H1 (cell line): Measurements from ENCODE around the gene PROZ. TPM values are rescaled to one million over a fixed set of nuclear protein-coding genes. Genes with fewer than 3 reads are reported as not detected.

ENCODE experiments used
- CTCF ChIA-PET: fragments of 300-600 bp; sonication (Branson Sonifier 250); formaldehyde crosslinking; loops from one replicate; lab custom pipeline; 2021; ENCODE audit not compliant: partially characterized antibody; lab: Charles Lee
- POLR2A ChIA-PET: fragments of 300-600 bp; sonication (Branson Sonifier 250); formaldehyde crosslinking; loops from one replicate; lab custom pipeline; 2021; ENCODE audit warnings: inconsistent platforms; ENCODE audit not compliant: partially characterized antibody; lab: Charles Lee
- DNase-seq, 2 experiments: peaks; one replicate each; pipeline versions ENCODE4 v3.0.0 to v3.0.0-alpha.2; 2010 to 2022; ENCODE audit warnings: low spot score in 2 of 2, low read depth in 1 of 2, mixed read lengths in 1 of 2
- FAIRE-seq: peaks from 2 replicates; lab custom pipeline; 2011; peaks lifted over from hg19 to GRCh38; lab: Jason Lieb, UNC
- H2AFZ ChIP-seq: 2 replicates; pipeline ENCODE4 v1.8.1; 2012; ENCODE audit warnings: low read length, inconsistent platforms
- H2AK5ac ChIP-seq: 2 replicates; pipeline ENCODE4 v1.6.1; 2013; ENCODE audit warnings: low read depth, low read length
- H2BK120ac ChIP-seq: replicated peaks from 2 replicates; pipeline ENCODE3; 2013; ENCODE audit warnings: low read depth, low read length, inconsistent platforms
- H2BK12ac ChIP-seq: 2 replicates; pipeline ENCODE4 v1.6.1; 2013; ENCODE audit warnings: low read depth, low read length
- H2BK15ac ChIP-seq: 2 replicates; pipeline ENCODE4 v1.6.1; 2013; ENCODE audit warnings: low read length
- H2BK20ac ChIP-seq: 2 replicates; pipeline ENCODE4 v1.6.1; 2013; ENCODE audit warnings: low read length
- H2BK5ac ChIP-seq: 2 replicates; pipeline ENCODE4 v1.6.1; 2013; ENCODE audit warnings: low read depth, low read length
- H3K14ac ChIP-seq: 2 replicates; pipeline ENCODE4 v1.6.1; 2013; ENCODE audit warnings: inconsistent platforms; ENCODE audit not compliant: insufficient read length
- H3K18ac ChIP-seq: 2 replicates; pipeline ENCODE4 v1.6.1; 2013; ENCODE audit warnings: low read length; ENCODE audit errors: extremely low read depth
- H3K23ac ChIP-seq: 2 replicates; pipeline ENCODE4 v1.6.1; 2013; ENCODE audit warnings: inconsistent platforms; ENCODE audit not compliant: insufficient read length
- H3K23me2 ChIP-seq: 2 replicates; pipeline ENCODE4 v1.6.1; 2013; ENCODE audit warnings: low read depth, low read length
- H3K27ac ChIP-seq: 2 replicates; pipeline ENCODE4 v1.6.1; 2011; ENCODE audit warnings: low read depth, low read length, inconsistent platforms
- H3K27me3 ChIP-seq, 4 experiments: replicated peaks in 1 of 4; 1 replicate in 1 of 4; 2 replicates in 3 of 4; pipeline versions ENCODE4 v1.6.1 to v1.8.1; 2011 to 2013; ENCODE audit warnings: low read length in 3 of 4, mild to moderate bottlenecking in 3 of 4, inconsistent platforms in 2 of 4, mixed read lengths in 2 of 4, moderate library complexity in 1 of 4; ENCODE audit not compliant: control insufficient read depth in 3 of 4, insufficient read depth in 3 of 4; ENCODE audit errors: extremely low read depth in 1 of 4
- H3K36me3 ChIP-seq, 4 experiments: 2 replicates each; pipeline versions ENCODE4 v1.6.1 to v1.8.1; 2011 to 2013; ENCODE audit warnings: mild to moderate bottlenecking in 4 of 4, low read length in 3 of 4, moderate library complexity in 2 of 4, control low read depth in 1 of 4, inconsistent platforms in 1 of 4; ENCODE audit not compliant: insufficient read depth in 4 of 4, control insufficient read depth in 2 of 4
- H3K4ac ChIP-seq: replicated peaks from 2 replicates; pipeline ENCODE3; 2013; ENCODE audit warnings: low read length, low read depth, mixed read lengths, inconsistent platforms; ENCODE audit not compliant: insufficient read length
- H3K4me1 ChIP-seq, 4 experiments: replicated peaks in 1 of 4; 1 replicate in 1 of 4; 2 replicates in 3 of 4; pipeline versions ENCODE4 v1.6.1 to v1.8.1; 2011 to 2013; ENCODE audit warnings: low read length in 3 of 4, inconsistent platforms in 2 of 4, mixed read lengths in 1 of 4; ENCODE audit not compliant: insufficient read depth in 4 of 4, control insufficient read depth in 3 of 4
- H3K4me2 ChIP-seq, 2 experiments: 2 replicates each; pipeline versions ENCODE4 v1.6.1 to v1.8.1; 2011 to 2013; ENCODE audit warnings: low read depth in 2 of 2, low read length in 2 of 2, control low read depth in 1 of 2, inconsistent platforms in 1 of 2, mild to moderate bottlenecking in 1 of 2; ENCODE audit not compliant: insufficient read depth in 1 of 2
- H3K4me3 ChIP-seq, 4 experiments: fragments of 200-600, 300-600 bp in 1 of 4; sonication (generic), shearing (Covaris generic), sonication (Bioruptor Twin) in 1 of 4; 2 replicates each; pipeline versions ENCODE4 v1.5.1 to v1.8.1; 2011 to 2016; ENCODE audit warnings: low read length in 4 of 4, low read depth in 3 of 4, control low read depth in 2 of 4, inconsistent platforms in 2 of 4, mild to moderate bottlenecking in 2 of 4, mixed read lengths in 1 of 4, moderate library complexity in 1 of 4; ENCODE audit not compliant: insufficient read depth in 2 of 4; ENCODE audit errors: extremely low read depth in 1 of 4
- H3K56ac ChIP-seq: replicated peaks from 2 replicates; pipeline ENCODE3; 2013; ENCODE audit warnings: low read depth, mild to moderate bottlenecking, mixed read lengths, low read length, inconsistent platforms; ENCODE audit not compliant: insufficient read length
- H3K79me1 ChIP-seq: 2 replicates; pipeline ENCODE4 v1.6.1; 2013; ENCODE audit warnings: low read depth, low read length, control low read depth
- H3K79me2 ChIP-seq, 2 experiments: 2 replicates each; pipeline versions ENCODE4 v1.6.1 to v1.8.1; 2012 to 2013; ENCODE audit warnings: low read length in 2 of 2, mild to moderate bottlenecking in 2 of 2, inconsistent platforms in 1 of 2; ENCODE audit not compliant: insufficient read depth in 2 of 2, control insufficient read depth in 1 of 2
- H3K9ac ChIP-seq, 4 experiments: replicated peaks in 1 of 4; 1 replicate in 1 of 4; 2 replicates in 3 of 4; pipeline versions ENCODE4 v1.6.1 to v1.8.1; 2011 to 2013; ENCODE audit warnings: low read depth in 3 of 4, low read length in 3 of 4, control low read depth in 2 of 4, mild to moderate bottlenecking in 2 of 4, moderate library complexity in 2 of 4, inconsistent platforms in 1 of 4; ENCODE audit errors: extremely low read depth in 1 of 4
- H3K9me3 ChIP-seq, 2 experiments: 2 replicates each; pipeline versions ENCODE4 v1.6.1 to v1.8.1; 2012 to 2013; ENCODE audit warnings: mild to moderate bottlenecking in 2 of 2, moderate library complexity in 2 of 2, control low read depth in 1 of 2, inconsistent platforms in 1 of 2, low read depth in 1 of 2, low read length in 1 of 2, mixed read lengths in 1 of 2; ENCODE audit not compliant: insufficient read depth in 2 of 2
- H4K20me1 ChIP-seq, 2 experiments: replicated peaks in 1 of 2; 2 replicates each; pipeline versions ENCODE3 to v1.8.1; 2011 to 2013; ENCODE audit warnings: inconsistent platforms in 2 of 2, low read length in 2 of 2, mild to moderate bottlenecking in 1 of 2; ENCODE audit not compliant: insufficient read depth in 2 of 2, control insufficient read depth in 1 of 2
- H4K5ac ChIP-seq: 2 replicates; pipeline ENCODE4 v1.6.1; 2013; ENCODE audit warnings: low read length, low read depth, mixed read lengths, inconsistent platforms; ENCODE audit not compliant: insufficient read length
- H4K8ac ChIP-seq: 2 replicates; pipeline ENCODE4 v1.8.0; 2013; ENCODE audit warnings: mild to moderate bottlenecking, moderate library complexity, low read length, inconsistent platforms; ENCODE audit not compliant: insufficient read depth; ENCODE audit errors: extremely low read depth
- H4K91ac ChIP-seq: replicated peaks from 2 replicates; pipeline ENCODE3; 2013; ENCODE audit warnings: low read length, mixed read lengths, inconsistent platforms; ENCODE audit not compliant: insufficient read length
- CHD2 ChIP-seq: IDR thresholded peaks from 2 replicates; pipeline ENCODE4 v1.6.1; 2012; ENCODE audit warnings: low read length, improper control_type of control experiment
- POU5F1 ChIP-seq: IDR thresholded peaks from 2 replicates; pipeline ENCODE4 v1.6.1; 2011; ENCODE audit warnings: low read depth, mild to moderate bottlenecking, low read length, moderate library complexity
- SIN3A ChIP-seq, 2 experiments: IDR thresholded peaks in 1 of 2; conservative IDR thresholded peaks in 1 of 2; 2 replicates each; pipeline ENCODE4 v1.6.1; 2011 to 2012; ENCODE audit warnings: low read length in 2 of 2, improper control_type of control experiment in 1 of 2, low read depth in 1 of 2, mild to moderate bottlenecking in 1 of 2
- WGBS, 2 experiments: shearing (Covaris generic) in 1 of 2; methylation state at CpG; one replicate each; pipeline versions ENCODE4 v1.1.6 to v1.1.7; 2013 to 2015; ENCODE audit warnings: low lambda C conversion rate in 2 of 2, mixed read lengths in 2 of 2, inconsistent platforms in 1 of 2, low coverage in 1 of 2, missing lambda C conversion rate in 1 of 2; ENCODE audit not compliant: insufficient replicate concordance in 2 of 2, insufficient coverage in 1 of 2, insufficient read length in 1 of 2; ENCODE audit errors: extremely low coverage in 1 of 2, missing lambda C conversion rate in 1 of 2; 5-methylcytosine and 5-hydroxymethylcytosine counted together
- polyA plus RNA-seq, 7 experiments: library from polyadenylated mRNA; depleted of rRNA in 3 of 7; stranded (reverse) in 5 of 7; unstranded in 2 of 7; fragments of >200 nt in 5 of 7; fragments of 200-250 nt in 2 of 7; gene quantifications; 1 replicate in 5 of 7; 2 replicates in 1 of 7; 4 replicates in 1 of 7; pipeline versions ENCODE4 v1.2.1 to v1.2.3, GENCODE V29; 2011 to 2013; ENCODE audit warnings: missing spikeins in 2 of 7, mixed read lengths in 2 of 7
- total RNA-seq: library from RNA; stranded (reverse); fragmentation: NEBNext Ultra II Directional; extraction: Animal tissue kit (Norgen Biotek cat#: 25700); gene quantifications from 2 replicates; pipeline ENCODE4 v1.2.1, GENCODE V29; 2021
- TF ChIP-seq, protein P1 (sequence below), 3 experiments: IDR thresholded peaks; 1 replicate in 2 of 3; 2 replicates in 1 of 3; pipeline versions ENCODE4 v1.5.1 to v1.6.1; 2011; ENCODE audit warnings: low read length in 3 of 3, mild to moderate bottlenecking in 3 of 3, inconsistent platforms in 2 of 3, low read depth in 1 of 3, moderate library complexity in 1 of 3; ENCODE audit not compliant: insufficient read depth in 1 of 3; ENCODE audit errors: control extremely low read depth in 1 of 3

The PROZ gene
- total and polyA plus RNA-seq, 2 of the 8 experiments (the other 6 are each of a cell fraction or from before 2014, with no cell fraction given): not detected

DNA sequence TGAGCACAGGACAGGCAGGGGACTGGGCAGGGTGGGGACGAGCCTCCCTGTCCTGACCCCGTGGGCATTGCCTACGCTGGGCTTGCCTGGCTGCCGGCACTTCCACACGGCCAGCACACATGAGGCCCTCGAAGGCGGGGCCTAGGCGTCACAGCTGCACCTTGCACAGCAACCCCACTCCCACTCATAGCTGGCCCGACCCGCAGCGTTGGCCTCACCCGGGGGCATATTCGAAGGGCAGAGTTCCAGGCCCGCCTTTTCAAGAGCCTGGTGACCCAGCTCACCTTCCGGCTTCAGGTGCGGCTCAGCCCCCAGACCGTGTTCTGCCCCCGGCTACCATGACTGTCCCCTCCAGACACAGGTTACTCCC, 16.9 kb upstream of the PROZ start:
- Histone ChIP-seq H4K8ac (no peak overlapping the region), H4K5ac (no peak overlapping the region), H2BK120ac (no peak overlapping the region), H3K9me3 (no peaks in the 10 kb centered on the region), H3K4me3 (no peak overlapping the region), H3K27me3 (no peaks in the 10 kb centered on the region), H3K23ac (no peak overlapping the region), H2AK5ac (no peak overlapping the region), H3K14ac (no peak overlapping the region), H2BK5ac (no peak overlapping the region), H2BK12ac (no peak overlapping the region), H3K23me2 (no peaks in the 10 kb centered on the region), H2BK20ac (no peak overlapping the region), H3K27ac (no peak overlapping the region), H3K79me1 (no peaks in the 10 kb centered on the region), H2AFZ (no peak overlapping the region), H3K4me2 (no peak overlapping the region), H3K4me1 (peaks cover 0 to 3% (median under 1%) of the 10 kb centered on the region in 4 experiments; a peak in 4 of 7 replicates), H3K79me2 (no peaks in the 10 kb centered on the region), H3K9ac (no peak overlapping the region), H4K91ac (peak overlapping the region; percentile 17), H3K56ac (no peak overlapping the region), H4K20me1 (no peaks in the 10 kb centered on the region), H3K4ac (no peak overlapping the region), H2BK15ac (no peak overlapping the region), H3K18ac (no peak overlapping the region), H3K36me3 (no peaks in the 10 kb centered on the region)
- TF ChIP-seq SIN3A (conservative IDR thresholded peaks at IDR 0.05 in 1 of 2, IDR thresholded peaks at IDR 0.05 in 1 of 2; ENCODE audit: low read depth in 1 of 2, low read length in 2 of 2) (no peak), CHD2 (no peak), POU5F1 (no peak)
- TF ChIP-seq, protein P1, sequence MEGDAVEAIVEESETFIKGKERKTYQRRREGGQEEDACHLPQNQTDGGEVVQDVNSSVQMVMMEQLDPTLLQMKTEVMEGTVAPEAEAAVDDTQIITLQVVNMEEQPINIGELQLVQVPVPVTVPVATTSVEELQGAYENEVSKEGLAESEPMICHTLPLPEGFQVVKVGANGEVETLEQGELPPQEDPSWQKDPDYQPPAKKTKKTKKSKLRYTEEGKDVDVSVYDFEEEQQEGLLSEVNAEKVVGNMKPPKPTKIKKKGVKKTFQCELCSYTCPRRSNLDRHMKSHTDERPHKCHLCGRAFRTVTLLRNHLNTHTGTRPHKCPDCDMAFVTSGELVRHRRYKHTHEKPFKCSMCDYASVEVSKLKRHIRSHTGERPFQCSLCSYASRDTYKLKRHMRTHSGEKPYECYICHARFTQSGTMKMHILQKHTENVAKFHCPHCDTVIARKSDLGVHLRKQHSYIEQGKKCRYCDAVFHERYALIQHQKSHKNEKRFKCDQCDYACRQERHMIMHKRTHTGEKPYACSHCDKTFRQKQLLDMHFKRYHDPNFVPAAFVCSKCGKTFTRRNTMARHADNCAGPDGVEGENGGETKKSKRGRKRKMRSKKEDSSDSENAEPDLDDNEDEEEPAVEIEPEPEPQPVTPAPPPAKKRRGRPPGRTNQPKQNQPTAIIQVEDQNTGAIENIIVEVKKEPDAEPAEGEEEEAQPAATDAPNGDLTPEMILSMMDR (IDR thresholded peaks at IDR 0.05; ENCODE audit: control extremely low read depth in 1 of 3, insufficient read depth in 1 of 3, low read depth in 1 of 3, low read length in 3 of 3): no peak
- DNase-seq (no peak), FAIRE-seq (no peak)
- POLR2A ChIA-PET: interaction anchor here (0.8 to 1.3 kb wide), 3 partner anchors 10 to 68 kb away, joined by 3 read pairs; partner anchors contain the start of gene CUL4A
- 92% methylated on average over 18 of the region's 18 CpGs; no CpG with 5 or more reads in 1 of the 2 experiments for WGBS, 2 experiments
- CTCF ChIA-PET: interaction anchor here (1.2 to 1.6 kb wide), 3 partner anchors 17 to 112 kb away, joined by 3 to 5 read pairs (median 5); no protein-coding TSS in a partner anchor
